ENCODE results near the gene MAP3K9.

Gene MAP3K9

GRCh38 chr14:70697701-70698100 is 111.6 kb downstream of the MAP3K9 start:
- DNase-seq: no peak
- Histone ChIP-seq H3K9me3 (replicated peaks; ENCODE audit: insufficient read depth, low read length) (no peaks in the 10 kb centered on the region), H3K36me3 (replicated peaks; ENCODE audit: insufficient read depth, low read length) (no peaks in the 10 kb centered on the region), H3K27ac (ENCODE audit: low read length) (no peak overlapping the region), H3K9ac (ENCODE audit: low read length) (no peak overlapping the region), H3K79me2 (ENCODE audit: low read length) (no peaks in the 10 kb centered on the region), H4K20me1 (ENCODE audit: insufficient read depth, low read length) (no peaks in the 10 kb centered on the region), H3K27me3 (replicated peaks; ENCODE audit: insufficient read depth, low read length) (no peaks in the 10 kb centered on the region), H3K4me2 (ENCODE audit: low read depth, low read length) (no peak overlapping the region), H3K4me3 (ENCODE audit: low read length) (no peak overlapping the region), H3F3A (ENCODE audit: insufficient read depth, low read length) (no peaks in the 10 kb centered on the region), H3K4me1 (ENCODE audit: low read length) (no peaks in the 10 kb centered on the region), H2AFZ (ENCODE audit: low read length) (no peak overlapping the region), H3K9me2 (replicated peaks; ENCODE audit: insufficient read depth, low read length) (no peaks in the 10 kb centered on the region)
- TF ChIP-seq EZH2phosphoT487 (IDR thresholded peaks at IDR 0.05; ENCODE audit: low read length): no peak
- TF ChIP-seq EZH2 (optimal IDR thresholded peaks at IDR 0.05; ENCODE audit: low read depth, low read length): no peak
- TF ChIP-seq, protein P1, sequence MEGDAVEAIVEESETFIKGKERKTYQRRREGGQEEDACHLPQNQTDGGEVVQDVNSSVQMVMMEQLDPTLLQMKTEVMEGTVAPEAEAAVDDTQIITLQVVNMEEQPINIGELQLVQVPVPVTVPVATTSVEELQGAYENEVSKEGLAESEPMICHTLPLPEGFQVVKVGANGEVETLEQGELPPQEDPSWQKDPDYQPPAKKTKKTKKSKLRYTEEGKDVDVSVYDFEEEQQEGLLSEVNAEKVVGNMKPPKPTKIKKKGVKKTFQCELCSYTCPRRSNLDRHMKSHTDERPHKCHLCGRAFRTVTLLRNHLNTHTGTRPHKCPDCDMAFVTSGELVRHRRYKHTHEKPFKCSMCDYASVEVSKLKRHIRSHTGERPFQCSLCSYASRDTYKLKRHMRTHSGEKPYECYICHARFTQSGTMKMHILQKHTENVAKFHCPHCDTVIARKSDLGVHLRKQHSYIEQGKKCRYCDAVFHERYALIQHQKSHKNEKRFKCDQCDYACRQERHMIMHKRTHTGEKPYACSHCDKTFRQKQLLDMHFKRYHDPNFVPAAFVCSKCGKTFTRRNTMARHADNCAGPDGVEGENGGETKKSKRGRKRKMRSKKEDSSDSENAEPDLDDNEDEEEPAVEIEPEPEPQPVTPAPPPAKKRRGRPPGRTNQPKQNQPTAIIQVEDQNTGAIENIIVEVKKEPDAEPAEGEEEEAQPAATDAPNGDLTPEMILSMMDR (IDR thresholded peaks at IDR 0.05; ENCODE audit: low read length): no peak

DNA sequence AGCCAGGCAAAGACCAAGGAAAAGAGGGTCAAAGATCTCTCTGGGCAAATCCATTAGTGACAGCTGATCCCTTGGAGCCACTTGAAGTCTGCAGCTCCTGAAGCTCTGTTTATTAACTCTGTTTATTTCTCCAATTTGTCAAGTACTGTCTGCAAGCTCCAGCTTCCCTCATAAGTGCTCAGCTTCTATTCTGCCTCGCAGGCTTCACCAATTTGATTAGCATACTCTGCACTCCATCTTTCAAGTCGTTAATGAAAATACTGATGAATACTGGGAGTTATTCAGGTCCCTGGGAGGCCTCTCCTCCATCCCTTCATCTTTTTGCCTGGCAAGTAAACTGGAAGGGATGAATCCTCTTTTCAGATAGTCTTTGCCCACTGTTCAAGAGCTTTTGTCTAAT is 113.3 kb downstream of the MAP3K9 start:
- TF ChIP-seq, protein P1 (IDR thresholded peaks at IDR 0.05; ENCODE audit: low read length): no peak
- TF ChIP-seq EZH2 (optimal IDR thresholded peaks at IDR 0.05; ENCODE audit: low read depth, low read length) (no peak), EZH2phosphoT487 (IDR thresholded peaks at IDR 0.05; ENCODE audit: low read length) (no peak)

DNA sequence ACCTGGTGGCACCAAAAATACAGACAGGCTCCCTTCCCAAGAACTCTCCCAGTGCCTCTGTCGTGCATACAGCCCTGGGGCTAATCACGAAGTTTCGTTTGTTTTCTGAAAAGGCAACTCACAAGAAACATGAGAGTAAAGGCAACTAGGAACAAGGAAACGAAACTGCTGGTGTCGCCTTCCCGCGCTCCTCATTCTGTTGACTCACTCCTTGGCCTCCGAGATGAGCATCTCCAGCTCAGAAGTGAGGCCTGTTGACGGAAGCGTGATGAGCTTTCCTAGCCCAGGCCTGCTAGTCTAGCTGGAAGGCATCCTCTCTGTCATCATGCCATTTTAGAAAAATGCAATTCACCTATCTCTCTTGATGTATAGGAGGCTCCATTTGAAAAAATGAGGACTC is 117.1 kb downstream of the MAP3K9 start:
- Histone ChIP-seq H3K4me2 (ENCODE audit: low read depth, low read length) (no peak overlapping the region), H3K4me1 (ENCODE audit: low read length) (peaks cover 9% of the 10 kb centered on the region), H3K36me3 (replicated peaks; ENCODE audit: insufficient read depth, low read length) (no peaks in the 10 kb centered on the region), H3K4me3 (ENCODE audit: low read length) (no peak overlapping the region), H3K79me2 (ENCODE audit: low read length) (no peaks in the 10 kb centered on the region), H3K9me3 (replicated peaks; ENCODE audit: insufficient read depth, low read length) (no peaks in the 10 kb centered on the region), H3K27ac (ENCODE audit: low read length) (peak overlapping the region; percentile 88), H3K9me2 (replicated peaks; ENCODE audit: insufficient read depth, low read length) (no peaks in the 10 kb centered on the region), H2AFZ (ENCODE audit: low read length) (peak overlapping the region; percentile 51), H3K9ac (ENCODE audit: low read length) (no peak overlapping the region), H4K20me1 (ENCODE audit: insufficient read depth, low read length) (no peaks in the 10 kb centered on the region), H3F3A (ENCODE audit: insufficient read depth, low read length) (no peaks in the 10 kb centered on the region; the same call in none of the 2 replicates), H3K27me3 (replicated peaks; ENCODE audit: insufficient read depth, low read length) (no peaks in the 10 kb centered on the region)
- TF ChIP-seq EZH2 (optimal IDR thresholded peaks at IDR 0.05; ENCODE audit: low read depth, low read length) (no peak), EZH2phosphoT487 (IDR thresholded peaks at IDR 0.05; ENCODE audit: low read length) (no peak)
- TF ChIP-seq, protein P1 (IDR thresholded peaks at IDR 0.05; ENCODE audit: low read length): no peak
- peak; percentile 67 for DNase-seq

More for the DNA sequence above, 113.3 kb downstream of the MAP3K9 start:
- H3K9me3 ChIP-seq (replicated peaks; ENCODE audit: insufficient read depth, low read length): no peaks in the 10 kb centered on the region
- H3K9me2 ChIP-seq (replicated peaks; ENCODE audit: insufficient read depth, low read length): no peaks in the 10 kb centered on the region
- no peaks in the 10 kb centered on the region for H3K36me3 ChIP-seq (replicated peaks; ENCODE audit: insufficient read depth, low read length)
- no peak overlapping the region for H3K27ac ChIP-seq (ENCODE audit: low read length)
- no peak overlapping the region for H3K4me2 ChIP-seq (ENCODE audit: low read depth, low read length)
- H3K79me2 ChIP-seq (ENCODE audit: low read length): no peaks in the 10 kb centered on the region
- H3K4me3 ChIP-seq (ENCODE audit: low read length): no peak overlapping the region
- H3F3A ChIP-seq (ENCODE audit: insufficient read depth, low read length): no peaks in the 10 kb centered on the region; the same call in none of the 2 replicates
- no peaks in the 10 kb centered on the region for H4K20me1 ChIP-seq (ENCODE audit: insufficient read depth, low read length)
- H2AFZ ChIP-seq (ENCODE audit: low read length): no peak overlapping the region
- DNase-seq: no peak
- no peak overlapping the region for H3K9ac ChIP-seq (ENCODE audit: low read length)
- H3K4me1 ChIP-seq (ENCODE audit: low read length): peaks cover 9% of the 10 kb centered on the region
- H3K27me3 ChIP-seq (replicated peaks; ENCODE audit: insufficient read depth, low read length): no peaks in the 10 kb centered on the region
